Heart left ventricle (tissue), 13 donors: ENCODE results near the gene FFAR4.

Experiments
- CTCF ChIP-seq, 12 donors: fragments of 200-600 bp; sonication (generic) in 4 of 12; IDR thresholded peaks; one replicate each; pipeline versions ENCODE4 v1.5.0 to v1.8.0; 2018 to 2022; ENCODE audit warnings: antibody characterized with exemption in 12 of 12, mild to moderate bottlenecking in 5 of 12
- POLR2A ChIP-seq, 2 donors: fragments of 450-650 bp; IDR thresholded peaks; one replicate each; pipeline ENCODE4 v1.6.1; 2017; ENCODE audit warnings: antibody characterized with exemption in 2 of 2, mild to moderate bottlenecking in 2 of 2, moderate library complexity in 2 of 2
- donor health status: ischemic (EF 13 %, LVEDD 7.1; RV severe dilation, severe dysfunction).
- donor health status: DM: no; HTN: yes; CAD: no.
- donor health status: DM: no; HTN: no; CAD: no.
- donor health status: ischemic (EF 25% LVEDD 6.9; RV normal size, moderate dysfunction).
- donor health status: ischemic (EF 25% LVEDD 5.7; RV mildly dilated, moderate dysfunction).
- donor health status: ischemic (EF 35%, LVEDD 5.7; RV mildly dilated, moderate dysfunction).
- donor health status: nonischemic (EF 11% LVEDD 7.7; RV severe dilation, severe dysfunction).
- donor health status: DM: yes; HTN: yes; CAD: no.
- donor health status: PGD.
- donor health status: ischemic (EF 29% LVEDD 5.4; RV normal size, mild dysfunction).
- donor health status: nonischemic (EF 23%, LVEDD 6.1; RV moderate dilation, normal function).

DNA sequence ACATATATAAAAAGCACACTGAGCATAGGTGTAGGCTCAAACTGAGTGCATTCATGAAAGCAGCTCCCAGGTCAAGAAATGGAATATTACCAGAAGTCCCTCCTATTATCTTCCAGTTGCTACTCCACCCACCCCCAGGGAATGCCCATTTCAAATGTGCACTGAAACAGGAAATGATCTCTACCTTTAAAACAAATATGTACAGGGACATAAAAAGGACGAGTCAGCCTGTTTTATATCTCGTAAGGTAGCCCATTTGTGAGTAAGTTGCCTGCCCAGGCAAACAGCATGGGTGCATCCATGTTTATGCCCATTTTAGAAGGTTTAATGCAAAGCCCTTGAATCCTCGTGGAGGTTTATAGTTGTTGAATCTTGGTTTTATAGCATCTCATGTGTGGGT is 10.4 kb downstream of the FFAR4 start:
- TF ChIP-seq CTCF (IDR thresholded peaks at IDR 0.05) = no peak
- no peak for TF ChIP-seq POLR2A (IDR thresholded peaks at IDR 0.05)
